GM12878 (cell line): ENCODE data around the gene BCL2. TPM values are rescaled to one million over a fixed set of nuclear protein-coding genes. Genes with fewer than 3 reads are reported as not detected.

ENCODE experiments used
- ATAC-seq: fragments of 200-7000 bp; cut with Tn5 transposase; 3 replicates; pipeline ENCODE4 v1.9.1; 2020; ENCODE audit warnings: mild to moderate bottlenecking, moderate library complexity
- BruUV-seq: library from RNA; stranded (reverse); fragments of 400-500 nt; replicated peaks from 2 replicates; lab custom pipeline; 2021; lab: Mats Ljungman, UMichigan
- CTCF ChIA-PET: fragments of 300-600 bp; sonication (Branson Sonifier 250); formaldehyde crosslinking; extraction: SDS; loops from one replicate; lab custom pipeline; 2021; ENCODE audit warnings: inconsistent platforms; lab: Yijun Ruan, JAX
- POLR2A ChIA-PET: fragments of 350-600 bp; formaldehyde crosslinking; extraction: SDS; loops from one replicate; lab custom pipeline; 2021; ENCODE audit warnings: inconsistent platforms; lab: Charles Lee
- RAD21 ChIA-PET: fragments of 300-600 bp; sonication (Branson Sonifier 250); formaldehyde crosslinking; loops from one replicate; lab custom pipeline; 2023; ENCODE audit warnings: antibody characterized with exemption; ENCODE audit not compliant: unreplicated experiment; lab: Charles Lee
- SMC1A ChIA-PET: fragments of 300-600 bp; sonication (Branson Sonifier 250); formaldehyde crosslinking; loops from one replicate; lab custom pipeline; 2023; ENCODE audit not compliant: unreplicated experiment, uncharacterized antibody; lab: Charles Lee
- DNase-seq: peaks from one replicate; pipeline ENCODE4 v3.0.0-alpha.2; 2011; ENCODE audit warnings: low read depth, low spot score
- FAIRE-seq: peaks from 3 replicates; lab custom pipeline; 2011; peaks lifted over from hg19 to GRCh38; lab: Jason Lieb, UNC
- H2AFZ ChIP-seq: 2 replicates; pipeline ENCODE4 v1.6.0; 2011; ENCODE audit warnings: low read depth, low read length, control low read depth; ENCODE audit not compliant: control insufficient read depth
- H3K27ac ChIP-seq: 2 replicates; pipeline ENCODE4 v1.5.1; 2011; ENCODE audit warnings: control low read depth; ENCODE audit not compliant: control insufficient read depth, insufficient read depth
- H3K27me3 ChIP-seq, 2 experiments: replicated peaks in 1 of 2; 2 replicates each; pipeline versions ENCODE4 v1.6.0 to v1.6.1; 2011; ENCODE audit warnings: low read length in 1 of 2; ENCODE audit not compliant: control insufficient read depth in 2 of 2, insufficient read depth in 2 of 2
- H3K36me3 ChIP-seq, 2 experiments: 2 replicates each; pipeline ENCODE4 v1.5.1; 2011; ENCODE audit warnings: low read length in 1 of 2; ENCODE audit not compliant: control insufficient read depth in 2 of 2, insufficient read depth in 2 of 2
- H3K4me1 ChIP-seq: 2 replicates; pipeline ENCODE4 v1.6.1; 2011; ENCODE audit warnings: mild to moderate bottlenecking, low read length, moderate library complexity, mixed read lengths; ENCODE audit not compliant: control insufficient read depth, insufficient read depth
- H3K4me2 ChIP-seq: 2 replicates; pipeline ENCODE4 v1.6.0; 2011; ENCODE audit warnings: control low read depth; ENCODE audit not compliant: control insufficient read depth, insufficient read depth
- H3K4me3 ChIP-seq: fragments of 200-600 bp; sonication (generic); 2 replicates; pipeline ENCODE4 v1.5.1; 2016
- H3K79me2 ChIP-seq: 2 replicates; pipeline ENCODE4 v1.6.0; 2011; ENCODE audit warnings: low read length; ENCODE audit not compliant: control insufficient read depth, insufficient read depth
- H3K9ac ChIP-seq: 2 replicates; pipeline ENCODE4 v1.8.0; 2011; ENCODE audit warnings: low read length, control low read depth, mixed read lengths; ENCODE audit not compliant: control insufficient read depth, insufficient read depth
- H3K9me3 ChIP-seq: replicated peaks from 3 replicates; pipeline ENCODE4 v1.5.1; 2011; ENCODE audit warnings: mild to moderate bottlenecking, low read length; ENCODE audit not compliant: control insufficient read depth, insufficient read depth
- H4K20me1 ChIP-seq: 2 replicates; pipeline ENCODE4 v1.6.0; 2011; ENCODE audit not compliant: control insufficient read depth, insufficient read depth
- ASH2L ChIP-seq: fragments of 300-600, 200-600 bp; sonication (generic); IDR thresholded peaks from 2 replicates; pipeline ENCODE4 v1.6.1; 2017; ENCODE audit warnings: low read depth, mild to moderate bottlenecking, borderline replicate concordance
- FOXM1 ChIP-seq: IDR thresholded peaks from 2 replicates; pipeline ENCODE4 v1.6.1; 2012; ENCODE audit warnings: low read depth, mild to moderate bottlenecking, inconsistent platforms, low read length, moderate library complexity
- IKZF1 ChIP-seq: fragments of 450-650 bp; conservative IDR thresholded peaks from 2 replicates; pipeline ENCODE4 v1.6.1; 2017; ENCODE audit warnings: antibody characterized with exemption, mild to moderate bottlenecking
- LARP7 ChIP-seq: fragments of 450-650 bp; IDR thresholded peaks from 2 replicates; pipeline ENCODE4 v1.6.1; 2017; ENCODE audit warnings: mild to moderate bottlenecking
- NR2C2 ChIP-seq: IDR thresholded peaks from 2 replicates; pipeline ENCODE4 v1.6.1; 2011; ENCODE audit warnings: borderline replicate concordance, low read depth; ENCODE audit not compliant: control insufficient read depth, insufficient read length
- SIX5 ChIP-seq: IDR thresholded peaks from 2 replicates; pipeline ENCODE4 v1.6.1; 2011; ENCODE audit warnings: mild to moderate bottlenecking, low read depth, low read length, moderate library complexity; ENCODE audit not compliant: severe bottlenecking
- SMAD5 ChIP-seq: IDR thresholded peaks from 2 replicates; pipeline ENCODE4 v1.6.1; 2016; ENCODE audit warnings: antibody characterized with exemption, low read depth
- SUPT20H ChIP-seq: IDR thresholded peaks from 2 replicates; pipeline ENCODE4 v1.6.1; 2011; ENCODE audit warnings: low read depth, mild to moderate bottlenecking, low read length, moderate library complexity, borderline replicate concordance; ENCODE audit not compliant: control insufficient read depth
- TBL1XR1 ChIP-seq: IDR thresholded peaks from 2 replicates; pipeline ENCODE4 v1.6.1; 2012; ENCODE audit warnings: low read depth, low read length, improper control_type of control experiment
- ZBTB11 ChIP-seq: fragments of 450-650 bp; formaldehyde crosslinking; IDR thresholded peaks from 2 replicates; pipeline ENCODE4 v1.5.0; 2022; ENCODE audit warnings: mild to moderate bottlenecking, missing genetic modification characterization
- WGBS: methylation state at CpG from one replicate; pipeline ENCODE4 v1.1.6; 2016; ENCODE audit warnings: low lambda C conversion rate; ENCODE audit not compliant: insufficient replicate concordance, insufficient coverage; ENCODE audit errors: missing lambda C conversion rate; 5-methylcytosine and 5-hydroxymethylcytosine counted together
- in situ Hi-C: fragments of 300-500 bp; cut with MboI; formaldehyde crosslinking; loops from 9 replicates; pipeline ENCODE4 v1.14.3; 2018; ENCODE audit warnings: mixed read lengths
- intact Hi-C: fragments of 100-400 bp; cut with micrococcal nuclease; formaldehyde crosslinking; loops from one replicate; pipeline ENCODE4 v1.14.2; 2022; ENCODE audit not compliant: unreplicated experiment
- polyA plus RNA-seq, 11 experiments: library from polyadenylated mRNA; depleted of rRNA in 4 of 11; unstranded in 6 of 11; stranded (reverse) in 5 of 11; fragments of >200 nt; fragmentation: Nextera tagmentation in 4 of 11; fragmentation: Illumina TruSeq in 1 of 11; extraction: Ambion mirVana in 4 of 11; extraction: Trizol in 1 of 11; gene quantifications; 1 replicate in 1 of 11; 2 replicates in 10 of 11; pipeline versions ENCODE4 v1.2.1 to v1.2.3, GENCODE V29; 2011 to 2016; ENCODE audit warnings: inconsistent platforms in 2 of 11, missing spikeins in 2 of 11, low read depth in 1 of 11
- total RNA-seq, 4 experiments: library from RNA; depleted of rRNA in 3 of 4; stranded (reverse); fragments of >200 nt in 3 of 4; fragmentation: Illumina TruSeq in 1 of 4; extraction: Trizol in 1 of 4; gene quantifications; 2 replicates each; pipeline versions ENCODE4 v1.2.1 to v1.2.3, GENCODE V29; 2013 to 2021

BCL2 gene
- total and polyA plus RNA-seq, 10 of the 15 experiments (the other 5 are each of a cell fraction or from before 2014, with no cell fraction given), result 4.1 to 47.8 (median 19.3) TPM

- Histone ChIP-seq H3K9ac (no peak overlapping the region), H3K27me3 (no peaks in the 10 kb centered on the region), H3K79me2 (peaks cover 76% of the 10 kb centered on the region), H2AFZ (no peak overlapping the region), H4K20me1 (no peaks in the 10 kb centered on the region), H3K9me3 (no peaks in the 10 kb centered on the region; the same call in 2 of the 3 replicates), H3K4me2 (no peak overlapping the region), H3K4me3 (no peak overlapping the region), H3K27ac (no peak overlapping the region), H3K4me1 (peaks cover 34% of the 10 kb centered on the region), H3K36me3 (peaks cover 6 to 21% of the 10 kb centered on the region in 2 experiments)
- ChIA-PET CTCF (no interaction called here), RAD21 (no interaction called here), SMC1A (interaction anchor here (1.0 to 1.3 kb wide), 2 partner anchors 10 to 65 kb away, joined by 3 to 5 read pairs; no protein-coding TSS in a partner anchor), POLR2A (interaction anchor here (0.6 to 1.5 kb wide), 3 partner anchors 8 to 13 kb away, joined by 3 to 5 read pairs (median 3); no protein-coding TSS in a partner anchor)
- WGBS, result 85% methylated on average over 7 of the region's 7 CpGs
- no peak for FAIRE-seq
- in situ Hi-C loops (no loop called here), intact Hi-C loops (no loop called here)
- no peak for DNase-seq
- BruUV-seq, result no TSS peak
- ATAC-seq, result no peak
- TF ChIP-seq IKZF1, result no peak
- TF ChIP-seq FOXM1, result no peak
- TF ChIP-seq TBL1XR1, result no peak
- TF ChIP-seq ZBTB11, result no peak
- no peak for TF ChIP-seq ASH2L
- no peak for TF ChIP-seq LARP7
- TF ChIP-seq SUPT20H, result no peak
- no peak for TF ChIP-seq SMAD5
- TF ChIP-seq NR2C2, result no peak
- no peak for TF ChIP-seq SIX5
Measured at GRCh38 chr18:63260380-63260754, 59.2 kb downstream of the BCL2 start.
